ACHN (cell line): ENCODE measurements around the gene SH3BP2.

Experiments
- DNase-seq: peaks from one replicate; pipeline ENCODE4 v3.0.0-alpha.2; 2015
- in situ Hi-C: cut with HindIII; loops from 2 replicates; pipeline ENCODE4 v1.10.0; 2017; ENCODE audit warnings: low sequenced_read_pairs, low pct_ligation_motif_present, low pct_unique_long_range_greater_than_20kb

SH3BP2 gene

GRCh38 chr4:2788101-2788500 lies 4.8 kb upstream of the SH3BP2 start:
- no peak for DNase-seq
- in situ Hi-C loops = no loop called here

GRCh38 chr4:2788532-2789103 lies 4.3 kb upstream of the SH3BP2 start:
- in situ Hi-C loops = no loop called here
- no peak for DNase-seq

- in situ Hi-C loops = no loop called here
- no peak for DNase-seq
These were observed 3.5 kb upstream of the SH3BP2 start for GRCh38 chr4:2789351-2789750.

DNA sequence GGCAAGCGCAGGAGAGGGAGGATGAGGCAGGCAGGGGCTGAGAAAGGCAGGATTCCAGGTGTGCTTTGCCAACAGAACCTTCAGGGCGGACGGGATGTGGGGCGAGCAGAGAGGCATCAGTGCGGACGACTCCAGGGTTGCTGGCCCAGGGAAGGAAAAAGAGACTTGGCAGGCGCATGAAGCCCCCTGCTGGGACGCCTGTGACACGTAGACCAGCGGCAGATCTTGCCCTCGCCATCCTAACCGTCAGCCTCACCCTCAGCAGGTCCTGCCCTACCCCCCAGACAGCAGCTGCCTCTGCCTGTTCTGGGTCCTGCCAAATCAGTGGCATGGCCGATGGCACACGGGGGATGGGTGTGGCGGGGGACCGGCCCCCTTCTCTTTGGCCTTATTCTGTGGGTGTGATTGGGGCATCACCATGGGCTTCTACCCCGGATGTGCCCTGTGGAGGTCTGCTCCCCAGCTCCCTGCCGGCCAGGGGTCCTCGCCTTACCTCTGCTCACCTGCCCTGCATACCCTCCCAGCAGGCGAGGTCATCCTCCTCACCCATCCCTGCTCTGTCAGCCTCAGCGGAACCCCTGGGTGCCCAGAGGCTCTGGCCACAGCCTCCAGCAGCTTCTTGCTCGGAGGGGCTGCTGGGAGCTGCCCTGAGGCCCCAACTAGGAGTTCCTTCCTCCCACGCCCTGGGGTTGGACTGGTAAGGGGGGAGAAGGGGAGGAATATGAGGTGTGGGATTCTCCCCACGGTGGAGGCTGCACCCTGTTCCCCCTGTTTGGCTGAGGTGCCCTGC lies 2.9 kb upstream of the SH3BP2 start:
- in situ Hi-C loops = no loop called here
- no peak for DNase-seq

DNA sequence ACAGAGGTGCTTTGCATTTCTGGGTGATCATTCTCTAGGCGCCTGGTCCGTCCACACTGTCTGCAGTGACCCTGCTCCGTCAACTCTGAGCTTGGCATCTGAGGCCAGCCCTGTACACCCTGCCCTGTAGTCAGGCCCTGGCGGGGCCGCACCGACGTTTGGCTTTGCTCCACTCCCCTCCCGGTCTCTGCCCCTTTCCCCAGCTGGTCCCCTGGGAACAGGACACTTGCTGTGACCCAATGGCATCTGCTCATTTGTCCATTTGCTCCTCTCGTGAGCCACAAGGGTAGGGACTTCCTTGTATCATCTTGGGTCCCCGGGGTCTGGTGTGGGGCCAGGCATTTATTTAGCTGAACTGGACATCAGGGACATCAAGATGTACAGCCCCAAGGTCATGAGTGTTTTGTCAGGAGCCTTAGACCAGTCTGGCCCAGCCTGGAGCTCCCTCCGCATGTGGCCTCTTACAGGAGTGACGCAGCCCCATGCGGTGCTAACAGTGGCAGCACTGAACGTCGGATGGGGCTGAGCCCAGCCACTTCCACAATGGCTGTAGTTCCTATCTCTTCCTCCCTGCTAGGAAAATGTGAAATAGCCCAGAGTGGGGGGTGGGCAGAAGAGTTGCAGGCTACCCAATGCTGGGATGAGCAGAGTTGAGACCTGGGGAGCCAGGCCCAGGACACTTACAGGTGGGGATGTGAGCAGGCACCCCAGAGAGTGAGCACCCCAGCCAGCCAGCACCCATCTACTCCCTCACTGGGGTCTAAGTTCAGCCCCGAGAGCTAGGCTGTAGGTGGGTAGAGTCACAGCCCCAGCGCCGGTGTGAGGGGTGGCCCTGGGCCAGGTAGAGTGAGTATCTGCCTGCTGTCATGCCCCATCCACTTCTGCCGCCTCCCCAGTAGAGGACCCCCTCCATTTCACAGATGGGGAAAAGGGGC lies 2.0 kb upstream of the SH3BP2 start:
- no peak for DNase-seq
- in situ Hi-C loops = no loop called here

- no peak for DNase-seq
- in situ Hi-C loops = no loop called here
These were observed 1.1 kb upstream of the SH3BP2 start for GRCh38 chr4:2791518-2792395.

GRCh38 chr4:2792396-2792710 lies 532 bp upstream of the SH3BP2 start:
- DNase-seq = no peak

DNA sequence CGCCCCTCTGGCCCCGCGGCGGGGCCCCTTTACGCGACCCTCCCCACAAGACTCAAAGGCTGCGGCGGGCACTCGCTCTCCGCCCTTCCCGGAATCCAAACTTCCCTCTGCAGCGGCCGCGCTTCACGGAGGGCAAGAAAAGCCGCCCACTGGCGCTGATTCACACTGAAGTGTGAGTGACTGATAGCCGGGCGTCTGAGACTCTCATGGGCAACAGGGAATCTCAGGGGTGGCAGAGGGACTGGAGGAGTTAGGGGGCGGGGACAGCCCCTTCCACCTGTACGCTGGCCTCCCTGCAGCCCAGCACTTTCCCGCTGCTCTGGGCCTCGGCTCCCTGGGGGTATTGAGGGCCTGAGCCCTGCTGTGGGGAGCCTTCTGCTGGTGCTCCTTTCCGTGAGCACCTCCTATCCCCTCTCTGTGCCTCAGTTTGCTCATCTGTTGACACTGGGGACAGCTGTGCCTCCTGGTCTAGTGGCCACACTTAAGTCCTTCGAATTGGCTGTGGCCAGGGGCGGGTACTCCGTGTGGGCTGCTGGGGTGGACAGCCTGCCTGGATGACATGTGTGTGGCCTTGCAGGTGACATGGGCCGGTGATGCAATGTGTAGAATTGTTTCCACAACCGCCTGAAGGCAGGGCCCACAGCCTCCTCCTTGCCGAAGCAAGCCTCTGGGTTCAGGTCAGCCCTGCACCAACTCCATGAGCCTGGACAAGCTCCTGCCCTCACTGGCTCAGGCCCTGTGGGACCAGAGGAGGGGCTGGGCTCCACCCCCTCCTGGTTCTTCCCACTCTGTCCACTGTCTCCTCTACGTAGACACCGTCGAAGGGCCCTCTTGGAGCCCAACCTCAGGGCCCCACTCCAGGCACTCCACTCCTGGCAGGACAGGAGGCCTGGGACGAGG lies 951 bp downstream of the SH3BP2 start:
- DNase-seq = peak; percentile 56
- in situ Hi-C loops = no loop called here

More at GRCh38 chr4:2792396-2792710, 532 bp upstream of the SH3BP2 start:
- in situ Hi-C loops = no loop called here

GRCh38 chr4:2794486-2795299 lies 1.8 kb downstream of the SH3BP2 start:
- peak; percentile 23 for DNase-seq
- in situ Hi-C loops = no loop called here

- DNase-seq = no peak
These were observed 2.5 kb downstream of the SH3BP2 start for GRCh38 chr4:2795300-2795892.

DNA sequence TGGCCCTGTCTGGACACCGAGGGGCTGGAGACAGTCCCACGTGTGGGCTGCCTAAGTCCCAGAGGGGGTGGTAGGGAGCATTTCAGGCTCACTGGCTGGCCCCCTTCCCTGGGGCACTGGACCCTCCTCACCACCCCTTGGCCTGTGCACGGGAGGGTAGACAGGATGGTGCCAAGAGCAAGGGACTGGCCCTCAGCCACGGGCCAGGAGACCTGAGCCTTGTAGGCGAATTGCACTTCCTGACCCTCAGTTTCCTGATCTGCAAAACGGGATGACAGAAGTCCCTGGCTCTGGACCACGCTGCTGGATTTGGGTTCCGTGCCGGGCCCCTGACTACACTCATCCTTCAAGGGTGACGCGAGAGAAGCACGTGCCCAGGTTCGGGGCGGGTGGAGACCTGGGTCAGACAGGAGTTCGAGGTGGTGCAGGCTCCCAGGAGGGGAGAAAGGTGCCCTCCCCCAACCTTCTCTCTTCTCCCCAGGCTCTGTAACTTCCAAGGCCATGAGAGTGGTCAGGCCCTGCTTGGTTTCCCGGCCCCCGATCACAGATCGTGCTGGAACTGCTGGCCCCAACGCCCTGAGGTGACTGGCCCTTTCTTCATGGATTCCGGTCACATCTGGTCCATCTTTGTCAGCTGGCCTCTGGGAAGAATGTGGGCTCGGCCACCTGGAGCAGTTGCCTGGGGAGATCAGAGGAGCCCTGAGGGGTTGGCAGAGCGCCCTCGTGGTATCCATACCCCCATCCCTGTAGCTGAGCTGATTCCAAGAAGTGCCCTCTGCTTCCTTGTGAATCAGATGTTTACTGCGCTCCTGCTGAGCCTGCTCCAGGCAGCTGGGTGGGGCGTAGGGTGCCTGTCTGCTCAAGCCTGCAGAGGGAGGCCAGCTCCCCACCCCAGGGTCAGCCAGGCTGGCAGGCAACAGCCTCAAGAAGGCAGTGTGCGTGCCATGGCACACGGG lies 3.3 kb downstream of the SH3BP2 start:
- DNase-seq = peak; percentile 85
- in situ Hi-C loops = no loop called here

More at GRCh38 chr4:2795300-2795892, 2.5 kb downstream of the SH3BP2 start:
- in situ Hi-C loops = no loop called here

DNA sequence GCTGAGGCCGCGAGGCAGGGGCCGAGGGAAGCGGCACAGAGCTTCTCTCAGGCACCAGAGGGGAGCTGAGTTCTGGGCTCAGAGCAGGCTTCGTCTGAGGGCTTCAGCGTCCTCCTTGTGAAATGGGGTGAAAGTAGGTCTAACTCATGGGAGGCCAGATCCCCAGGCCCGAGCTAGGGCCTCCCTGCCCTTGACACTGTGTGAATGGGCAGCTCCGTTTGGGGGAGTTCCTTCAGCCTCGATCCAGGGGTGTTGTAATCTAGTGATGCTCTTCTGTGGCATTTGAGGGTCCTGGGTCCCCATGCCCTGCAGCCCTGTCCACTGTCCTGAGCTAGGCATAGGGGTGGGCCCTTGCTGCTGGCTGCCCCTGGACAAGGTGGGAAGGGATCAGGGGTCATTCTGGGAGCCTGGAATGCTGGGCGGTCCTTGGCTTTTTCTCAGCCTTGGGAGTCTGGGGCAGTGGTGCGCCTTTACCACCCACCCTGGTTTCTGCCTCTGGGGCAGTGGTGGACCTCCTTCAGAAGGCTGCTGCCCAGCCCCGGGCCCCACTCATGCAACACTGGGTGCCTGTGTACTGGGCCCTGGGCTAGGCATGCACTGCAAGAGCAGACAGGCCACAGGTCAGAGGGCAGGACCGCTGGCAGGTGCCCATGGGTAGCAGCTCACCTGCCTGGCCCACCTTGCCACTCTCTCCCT lies 4.1 kb downstream of the SH3BP2 start:
- in situ Hi-C loops = no loop called here
- no peak for DNase-seq

- DNase-seq = no peak
- in situ Hi-C loops = no loop called here
These were observed 4.8 kb downstream of the SH3BP2 start for GRCh38 chr4:2797545-2798305.
